Measurements from ENCODE around the gene GPR37L1. TPM values are rescaled to one million over a fixed set of nuclear protein-coding genes. Genes with fewer than 3 reads are reported as not detected.

GPR37L1 gene
- polyA plus RNA-seq, 5 donors, result 0.06 to 0.12 (median 0.07) TPM

DNA sequence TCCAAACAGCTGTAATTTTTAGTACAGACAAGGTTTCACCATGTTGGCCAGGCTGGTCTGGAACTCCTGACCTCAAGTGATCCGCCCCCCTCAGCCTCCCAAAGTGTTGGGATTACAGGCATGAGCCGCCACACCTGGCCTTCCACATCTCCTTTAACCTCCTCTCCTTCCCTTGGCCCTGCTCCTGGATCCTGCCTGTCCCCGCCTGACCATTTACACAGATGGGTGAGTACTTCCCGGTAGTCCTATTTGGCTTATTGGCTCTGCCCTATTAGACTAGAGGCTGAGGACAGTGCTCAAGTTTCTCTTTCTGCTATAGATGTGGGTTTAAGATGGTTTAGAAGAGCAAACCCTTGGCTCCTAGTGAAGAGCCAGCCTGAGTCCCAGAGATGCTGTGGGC, 30.6 kb downstream of the GPR37L1 start:
- DNase-seq, result no peak

DNA sequence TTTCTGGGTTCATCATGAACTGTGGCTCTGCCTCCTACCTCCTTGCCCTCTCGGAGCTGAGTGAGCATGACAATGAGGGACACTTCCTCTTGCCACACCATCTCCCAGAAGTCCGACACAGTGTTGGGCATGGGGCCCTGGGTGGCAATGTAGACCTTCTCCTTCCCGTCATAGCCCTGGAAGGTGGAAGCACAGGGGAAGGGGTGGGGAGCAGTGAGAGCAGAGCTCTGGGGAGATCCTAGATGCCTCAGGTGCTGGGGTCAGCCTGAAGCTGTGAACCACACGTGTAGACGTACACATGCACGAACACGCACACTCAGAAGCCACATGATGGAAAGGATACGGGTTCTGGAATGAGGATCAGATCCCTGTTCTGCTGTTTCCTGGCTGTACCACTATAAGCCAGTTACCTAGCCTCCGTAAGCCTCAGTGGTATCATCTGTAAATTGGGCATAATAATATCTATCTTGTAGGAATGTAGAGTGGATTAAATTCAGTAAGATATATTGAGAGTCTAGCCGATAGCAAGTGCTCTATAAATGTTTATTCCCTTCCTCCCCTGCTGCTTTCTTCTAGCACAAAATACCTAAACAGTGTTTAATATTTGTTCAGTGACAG, 31.5 kb downstream of the GPR37L1 start:
- no peak for DNase-seq

DNA sequence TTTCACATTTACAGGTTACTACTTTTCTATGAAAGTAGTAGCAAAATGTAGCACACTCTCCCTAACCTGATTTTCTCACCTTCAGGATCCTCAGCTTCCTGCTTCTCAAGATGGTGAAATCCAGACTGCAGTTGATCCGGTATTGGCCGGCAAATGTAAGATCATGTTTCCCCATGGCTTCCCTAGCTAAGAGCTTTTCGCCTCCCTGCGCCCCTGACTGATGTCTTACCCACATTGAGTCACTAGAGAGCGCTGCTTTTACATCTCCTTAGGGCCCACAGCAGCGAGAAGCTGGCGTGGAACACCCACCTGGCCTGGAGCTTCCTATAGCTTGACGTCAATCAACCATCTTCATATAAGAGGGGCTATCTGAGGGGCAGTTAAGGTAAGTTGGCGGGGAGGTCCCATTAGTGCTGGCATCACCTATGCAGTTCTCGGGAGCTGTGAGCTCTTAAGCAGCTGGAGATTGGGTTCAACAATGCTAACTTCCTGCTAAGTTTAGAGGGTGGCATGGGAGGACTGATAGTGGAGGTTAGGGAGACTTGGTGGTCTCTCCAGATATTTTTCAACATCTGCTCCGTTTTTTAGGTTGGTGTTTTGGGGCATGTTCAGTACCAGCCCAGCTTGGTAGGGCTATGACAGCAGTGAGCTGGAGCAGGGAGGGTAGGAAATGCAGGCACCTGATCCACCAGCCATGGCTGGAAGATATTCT, 32.2 kb downstream of the GPR37L1 start:
- DNase-seq, result peak in 1 of 2 donors; percentile 55

DNA sequence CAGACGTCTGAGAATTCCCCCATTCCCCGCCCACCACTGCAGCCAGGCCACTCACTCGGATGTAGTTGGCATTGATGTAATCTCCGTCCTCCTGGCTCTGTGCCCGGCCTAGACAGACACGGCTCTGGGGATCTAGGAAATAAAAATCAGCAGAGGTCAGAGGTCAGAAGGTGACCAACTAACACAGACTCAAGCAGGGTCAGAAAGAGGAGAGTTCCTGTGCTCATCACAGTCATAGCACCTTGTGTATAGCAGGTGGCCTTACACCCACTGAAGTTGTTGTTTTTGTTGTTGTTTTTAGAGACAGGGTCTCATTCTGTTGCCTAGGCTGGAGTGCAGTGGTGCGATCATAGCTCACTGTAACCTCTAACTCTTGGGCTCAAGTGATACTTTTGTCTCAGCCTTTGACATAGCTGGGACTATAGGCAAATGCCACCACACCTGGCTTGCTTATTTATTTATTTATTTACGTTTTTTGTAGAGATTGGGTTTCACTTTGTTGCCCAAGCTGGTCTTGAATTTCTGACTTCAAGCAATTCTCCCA, 32.8 kb downstream of the GPR37L1 start:
- DNase-seq, result no peak

DNA sequence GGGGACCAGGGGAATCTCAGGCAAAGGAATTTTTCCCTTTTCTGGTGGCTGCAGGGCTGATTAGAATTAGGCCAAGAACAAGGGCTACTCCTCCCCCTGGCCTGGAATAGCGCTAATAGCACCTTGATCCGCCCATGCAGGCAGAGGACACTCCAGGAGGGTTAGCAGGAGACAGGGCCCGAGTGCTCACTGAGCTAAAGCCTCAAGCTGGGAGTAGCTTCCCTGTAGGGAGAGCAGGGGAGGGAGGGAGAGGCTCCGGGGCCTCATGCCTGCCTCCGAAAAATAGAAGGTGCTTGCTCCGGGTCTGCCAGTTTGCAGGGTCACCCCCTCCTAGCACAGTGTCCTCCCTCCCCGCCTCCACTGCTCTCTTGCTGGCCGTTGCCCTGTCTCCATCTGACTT, 33.9 kb downstream of the GPR37L1 start:
- no peak for DNase-seq

DNA sequence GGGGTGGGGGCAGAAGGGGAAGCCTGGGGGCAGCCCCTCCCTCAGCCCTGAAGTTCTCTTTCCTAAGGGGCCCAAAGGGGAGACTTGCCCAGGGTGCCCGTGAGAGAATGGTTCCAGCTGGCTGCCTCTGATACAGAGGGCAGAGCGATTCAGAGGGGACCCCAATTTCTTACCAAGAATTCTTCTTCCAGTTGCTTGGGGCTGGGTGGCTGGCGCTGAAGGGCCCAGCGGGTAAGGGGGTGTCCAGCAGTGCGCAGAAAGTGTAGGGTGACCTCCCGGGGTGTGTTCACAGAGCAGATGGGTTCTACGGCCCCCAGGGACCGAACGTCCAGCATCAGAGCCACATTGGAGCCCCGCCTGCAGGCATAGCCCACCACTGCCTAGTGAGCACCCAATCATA, 35.2 kb downstream of the GPR37L1 start:
- no peak for DNase-seq

DNA sequence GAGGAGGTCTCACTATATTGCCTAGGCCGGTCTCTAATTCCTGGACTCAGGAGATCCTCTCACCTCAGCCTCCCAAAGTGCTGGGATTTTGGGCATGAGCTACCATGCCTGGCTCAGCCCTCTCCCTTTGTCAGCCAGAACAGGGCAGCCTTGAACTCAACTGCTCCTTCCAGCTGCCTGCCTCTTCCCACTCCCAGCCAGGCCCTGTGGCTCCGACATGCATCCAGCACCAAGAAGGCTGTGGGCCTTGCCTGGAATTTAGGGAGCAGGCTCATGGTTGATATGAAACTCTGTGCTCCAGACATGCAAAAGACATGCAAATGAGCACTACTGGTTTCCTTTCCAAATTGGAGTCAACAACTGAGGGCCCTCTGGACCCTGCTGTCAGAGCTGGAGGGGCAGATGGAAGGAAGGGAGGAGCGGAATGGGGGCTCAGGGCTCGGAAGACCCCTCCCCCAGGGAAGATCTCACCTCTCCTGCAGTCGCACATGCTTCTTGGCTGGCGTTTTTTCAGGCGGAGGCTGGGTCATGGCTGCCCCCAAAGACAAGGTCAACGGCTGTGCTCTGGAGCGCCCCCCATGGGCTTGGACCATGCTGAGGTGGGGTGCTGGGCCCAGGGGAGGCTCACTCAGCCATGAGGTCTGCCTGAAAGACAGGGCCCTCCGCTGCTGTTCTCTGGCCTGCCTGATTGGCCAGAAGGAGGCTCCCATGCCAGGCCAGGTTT, 36.3 kb downstream of the GPR37L1 start:
- DNase-seq, result no peak

DNA sequence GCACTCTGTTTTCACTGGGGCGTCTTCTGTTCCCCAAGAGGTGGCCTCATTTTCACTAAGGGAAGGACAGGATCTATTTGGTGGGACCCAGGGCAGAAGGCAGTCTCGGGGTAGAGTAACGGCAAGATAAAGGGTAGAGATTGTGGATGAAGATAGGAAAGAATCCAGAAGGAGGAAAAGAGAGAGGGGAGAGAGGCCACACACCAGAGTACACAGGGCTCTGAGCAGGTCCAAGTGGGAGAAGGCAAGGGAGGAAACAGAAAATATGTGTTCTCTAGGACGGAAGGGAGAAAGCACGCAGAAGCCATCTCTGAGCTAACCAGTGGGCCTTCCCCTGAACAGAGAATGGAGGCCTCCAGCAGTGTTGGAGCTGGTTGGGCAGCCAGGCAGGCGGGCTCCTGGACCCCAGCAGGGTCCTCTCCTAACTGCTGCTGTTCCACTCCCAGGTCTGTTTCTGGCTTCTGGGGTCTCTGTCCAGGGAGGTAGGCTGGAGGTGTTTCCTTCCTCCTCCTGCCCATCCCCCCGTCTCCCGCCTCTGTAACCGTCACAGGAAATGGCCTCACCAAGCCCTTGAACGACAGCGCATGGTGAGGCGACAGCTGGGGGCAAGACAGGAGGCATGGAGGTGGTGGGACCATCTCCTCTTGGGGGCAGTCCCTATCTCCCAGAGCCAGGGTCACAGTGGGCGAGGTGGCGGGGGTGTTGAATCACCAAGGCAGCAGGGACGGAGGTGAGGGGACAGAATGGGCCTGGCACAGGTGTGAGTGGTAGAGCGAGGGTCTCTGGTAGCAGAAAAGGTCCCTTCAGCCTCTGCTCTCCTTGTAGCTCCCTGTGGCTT, 37.0 kb downstream of the GPR37L1 start:
- DNase-seq, result no peak

DNA sequence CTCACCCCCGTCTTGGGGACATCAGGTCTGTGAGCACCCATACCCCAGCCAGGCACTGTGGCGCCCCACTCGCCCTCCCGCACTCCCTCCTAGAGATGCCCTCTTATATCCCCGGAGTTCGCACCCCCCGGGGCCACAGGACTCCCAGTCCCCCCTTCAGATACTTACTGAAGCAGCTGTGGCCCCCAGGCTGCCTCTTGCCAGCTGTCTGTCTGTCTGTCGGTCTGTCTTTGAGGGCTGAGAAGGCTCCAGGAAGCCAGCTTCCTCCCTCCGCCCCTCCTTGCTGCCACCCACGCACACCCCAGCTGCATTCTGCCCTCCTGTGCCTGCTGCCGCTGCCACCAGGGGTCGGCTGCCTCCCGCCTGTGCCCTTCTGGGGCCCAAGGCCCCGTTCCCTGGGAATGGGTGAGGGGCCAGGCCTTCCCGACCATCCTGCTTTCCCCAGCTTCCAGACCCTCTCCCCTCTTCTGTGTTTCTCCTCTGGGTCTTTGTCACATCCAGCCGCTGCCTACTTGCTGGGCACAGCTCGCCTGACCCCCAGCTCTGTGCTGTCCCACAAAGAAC, 37.7 kb downstream of the GPR37L1 start, which contains the start of gene PTPN7:
Gene PTPN7 (minus strand): TSS at position 226 of the 564 bp plus-strand sequence. CDS start 1,200 bp downstream, outside the sequence.
- DNase-seq, result no peak

DNA sequence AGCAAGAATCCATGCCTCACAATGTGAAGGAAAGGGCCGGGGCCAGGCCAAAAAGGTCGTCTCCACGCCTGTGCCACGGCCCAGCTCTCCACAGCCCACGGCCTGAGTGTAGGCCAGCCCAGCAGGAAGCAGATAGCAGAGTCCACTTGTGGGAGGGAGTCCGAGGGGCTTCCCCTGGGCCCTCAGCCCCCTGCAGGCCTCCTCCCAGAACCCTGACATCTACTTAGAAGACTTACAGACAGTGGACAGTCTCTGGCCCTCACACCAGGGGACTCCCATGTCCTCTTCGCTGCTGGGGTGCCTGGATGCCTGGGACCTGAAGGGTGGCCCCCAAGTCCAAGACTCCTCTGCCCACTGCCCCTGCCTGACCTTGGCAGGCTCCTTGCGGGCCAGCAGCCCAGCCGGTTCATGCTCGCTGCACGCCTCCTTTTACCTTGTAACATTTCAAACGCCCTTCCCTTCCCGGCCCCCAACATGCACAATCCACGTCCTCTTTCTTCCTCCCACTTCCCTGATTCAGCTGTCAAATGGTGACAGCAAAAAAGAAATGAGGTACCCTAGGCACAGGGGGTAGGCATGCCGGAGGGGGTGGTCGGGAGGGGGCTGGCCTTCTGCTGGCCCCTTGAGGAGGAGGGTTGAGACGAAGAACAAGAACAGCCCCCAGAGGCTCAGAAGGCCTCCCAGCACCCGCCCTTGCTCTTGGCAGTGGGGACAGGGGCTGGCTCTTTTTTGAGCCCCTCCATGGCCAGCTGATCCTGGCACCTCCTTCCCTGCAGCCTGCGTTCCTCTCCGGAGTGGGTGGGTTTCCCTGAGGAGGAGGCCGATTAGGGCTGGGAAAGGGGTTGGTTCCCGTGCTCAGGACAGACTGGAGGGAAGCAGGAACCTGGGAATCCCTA, 38.7 kb downstream of the GPR37L1 start:
- DNase-seq, result no peak

DNA sequence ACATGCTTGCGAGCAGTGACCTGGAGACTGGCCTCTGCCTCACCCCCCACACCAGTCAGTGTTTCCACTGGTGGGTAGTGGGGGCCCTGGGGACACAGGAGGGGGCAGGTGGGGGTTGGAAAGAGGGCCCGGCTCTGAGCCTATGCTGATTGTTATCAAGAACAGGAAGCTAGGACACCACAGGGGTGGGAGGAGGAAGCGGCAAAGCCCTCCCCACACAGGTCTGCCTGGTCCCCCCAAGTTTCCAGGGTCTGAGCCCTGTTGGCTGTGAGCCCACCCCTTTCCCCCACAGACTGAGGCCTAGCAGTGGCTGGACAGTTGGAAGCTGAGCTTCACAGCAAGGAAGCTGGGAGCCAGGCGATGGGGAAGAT, 39.3 kb downstream of the GPR37L1 start:
- DNase-seq, result no peak

DNA sequence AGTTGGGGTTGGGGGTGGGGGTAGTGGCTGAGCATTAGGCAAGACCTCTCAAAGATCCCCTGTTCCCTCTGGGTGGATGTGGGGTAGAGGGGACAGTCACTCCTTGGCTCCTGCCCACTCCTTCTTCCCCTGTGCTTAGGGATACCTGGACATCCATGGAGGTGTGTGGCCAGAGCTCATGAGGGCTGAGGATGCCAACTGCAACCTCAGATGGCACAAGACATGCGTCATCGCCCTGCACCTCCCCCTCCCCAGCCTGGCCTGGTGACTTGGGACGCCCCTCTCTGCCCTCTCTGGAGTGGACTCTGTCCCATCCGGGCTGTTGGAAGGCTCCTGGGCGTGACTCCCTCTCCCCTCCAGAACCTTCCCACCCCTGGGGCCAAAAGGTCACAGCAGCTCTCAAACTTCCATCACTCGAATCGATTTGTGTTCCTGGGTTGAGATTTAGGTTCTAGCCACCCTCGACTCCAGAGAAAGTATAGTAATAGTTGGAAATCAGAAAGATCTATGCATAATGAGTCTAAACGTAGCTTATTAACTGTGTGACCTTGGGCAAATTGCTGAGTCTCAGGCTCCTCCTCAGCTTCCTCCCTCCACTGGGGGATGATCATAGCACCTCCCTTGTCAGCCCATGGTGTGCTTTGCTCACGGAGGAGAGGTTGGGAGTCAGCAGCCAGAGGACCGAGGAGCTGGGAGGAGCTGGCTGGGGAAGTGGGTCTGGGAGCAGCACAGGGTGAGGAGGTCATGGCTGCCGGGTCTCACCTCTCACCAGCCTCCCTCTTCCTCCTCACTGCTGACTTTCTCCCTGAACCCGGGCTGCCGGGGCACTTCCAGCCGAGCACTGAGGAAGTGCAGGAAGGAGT, 39.9 kb downstream of the GPR37L1 start:
- DNase-seq, result no peak

DNA sequence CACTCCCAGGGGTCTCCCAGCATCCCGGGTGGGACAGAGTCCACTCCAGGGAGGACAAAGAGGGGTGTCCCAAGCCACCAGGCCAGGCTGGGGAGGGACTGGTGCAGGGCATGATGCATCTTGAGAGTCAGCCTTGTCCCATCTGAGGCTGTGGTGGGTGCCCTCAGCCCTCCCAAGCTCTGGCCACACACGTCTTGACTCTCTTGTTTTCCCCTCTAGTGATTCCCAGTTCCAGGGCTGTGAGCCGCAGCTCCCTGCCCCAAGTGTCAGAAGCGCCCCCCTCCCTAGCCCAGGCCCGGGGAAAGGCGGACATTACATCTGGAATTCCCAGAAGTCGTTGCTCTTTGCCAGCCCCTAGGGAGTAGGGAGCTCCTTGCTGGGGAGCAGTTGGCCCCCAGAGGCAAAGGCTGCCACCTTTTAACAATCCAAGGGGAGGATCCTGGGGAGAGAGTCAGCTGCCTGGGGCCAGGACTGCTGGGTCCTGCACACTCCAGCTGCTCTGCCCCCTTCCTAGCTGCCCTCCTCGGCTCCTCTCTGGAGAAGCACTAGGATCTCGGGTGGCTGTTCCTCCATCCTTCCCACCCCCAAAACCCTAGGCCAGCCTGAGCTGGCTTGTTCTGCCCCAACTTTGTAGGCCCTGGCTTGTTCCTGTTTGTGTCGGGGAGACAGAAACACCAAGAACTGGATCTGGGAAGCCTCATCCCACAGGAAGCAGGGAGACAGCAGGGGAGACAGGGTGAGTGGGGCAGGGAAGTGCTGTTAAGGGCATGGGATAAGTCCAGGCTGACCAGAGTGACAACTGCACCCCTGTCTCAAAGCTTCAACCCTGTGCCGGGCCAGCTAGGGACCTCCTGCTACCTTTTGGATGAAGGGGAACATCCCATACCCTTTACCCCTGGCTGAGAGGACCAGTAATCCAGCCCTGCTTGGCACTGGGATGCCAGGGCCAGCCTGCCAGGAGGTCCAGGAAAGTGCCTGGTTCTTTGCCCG, 40.9 kb downstream of the GPR37L1 start:
- DNase-seq, result no peak

DNA sequence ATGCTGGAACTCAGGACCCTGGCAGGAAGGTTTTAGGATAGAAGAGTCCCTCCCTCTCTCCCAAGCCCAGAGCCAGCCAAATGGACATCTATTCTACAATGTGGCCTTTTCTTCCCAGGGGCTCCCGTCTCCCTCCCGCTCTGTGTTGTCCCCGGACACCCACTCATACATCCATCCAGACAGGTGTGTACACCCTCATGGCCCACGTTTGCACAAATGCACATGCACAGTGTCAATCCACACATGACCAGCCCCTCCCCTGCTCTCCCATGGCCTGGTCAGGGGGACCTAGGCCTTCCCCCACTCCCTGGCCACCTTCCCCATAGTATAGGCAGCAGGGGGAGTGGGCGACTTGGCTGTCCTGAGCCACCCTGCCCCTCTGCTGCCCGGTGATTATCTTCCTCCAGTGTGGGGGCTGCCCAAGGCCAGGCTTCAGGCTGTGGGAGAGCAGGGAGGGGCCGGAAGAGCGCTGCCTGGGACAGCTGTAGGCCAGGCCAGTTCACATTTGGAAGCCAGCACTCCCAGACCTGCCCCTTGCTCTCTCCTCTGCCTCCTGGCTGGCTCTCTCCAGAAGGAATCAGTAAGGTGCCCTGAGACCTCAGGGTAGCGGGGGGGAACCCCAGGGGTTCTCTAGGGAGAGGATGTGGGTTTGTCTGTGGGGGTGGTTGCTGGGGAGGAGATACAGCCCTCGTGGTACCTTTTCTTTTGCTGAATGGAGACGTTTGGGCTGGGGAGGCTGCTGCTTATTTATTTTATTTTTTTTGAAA, 41.7 kb downstream of the GPR37L1 start:
- DNase-seq, result no peak

DNA sequence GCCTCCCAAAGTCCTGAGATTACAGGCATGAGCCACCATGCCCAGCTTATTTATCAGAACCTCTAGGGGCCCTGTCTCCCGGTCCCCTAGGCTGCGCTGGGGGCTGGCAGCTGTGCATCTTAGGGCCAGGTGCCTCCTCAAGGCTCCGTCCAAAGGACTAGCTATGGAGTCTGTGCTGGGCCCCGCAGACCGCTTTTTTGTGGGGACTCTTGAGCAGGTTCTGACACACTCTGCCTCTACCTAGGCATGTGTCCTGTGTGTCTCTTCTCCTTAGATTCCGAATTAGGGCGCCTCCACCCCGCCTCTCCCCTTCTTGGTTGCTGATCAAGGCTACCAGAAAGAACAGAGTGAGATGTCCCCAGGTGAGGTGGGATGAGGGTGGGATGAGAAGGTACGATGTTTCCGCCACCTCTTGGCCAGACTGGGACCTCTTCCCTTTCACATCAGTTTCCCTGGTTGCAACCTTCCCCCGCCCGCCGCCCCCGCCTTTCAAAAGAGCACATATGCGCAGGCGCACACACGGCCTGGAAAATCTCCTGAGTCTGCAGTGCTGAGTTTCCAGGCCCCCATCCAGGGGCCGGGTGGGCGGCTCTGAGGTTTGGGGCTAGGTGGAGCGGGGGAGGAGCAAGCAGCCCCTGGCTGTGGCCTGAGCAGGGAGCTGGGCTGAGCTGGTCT, 42.7 kb downstream of the GPR37L1 start:
- DNase-seq, result no peak

Measured in right lung (tissue), 5 donors.